Nucleus accumbens (tissue), 56 donors: ENCODE measurements around the gene KLHL20.
"Not testable (repeated sequence)": the region's sequence is repeated elsewhere in the genome, so short reads cannot be mapped to it uniquely, and the experiment has no call there.

ENCODE experiments used
- DNase-seq, 56 donors: peaks; one replicate each; lab custom pipeline; 2025; lab: John Stamatoyannopoulos, UW

The KLHL20 gene

GRCh38 chr1:173749137-173749536, 34.4 kb downstream of the KLHL20 start:
- no peak for DNase-seq

- no peak for DNase-seq
Observed at GRCh38 chr1:173753830-173754229, 39.0 kb downstream of the KLHL20 start.

GRCh38 chr1:173757666-173758065, 42.9 kb downstream of the KLHL20 start:
- DNase-seq: no peak

- no peak for DNase-seq
Observed at GRCh38 chr1:173758110-173758509, 43.3 kb downstream of the KLHL20 start.

GRCh38 chr1:173758980-173759379, 44.2 kb downstream of the KLHL20 start:
- DNase-seq: no peak

GRCh38 chr1:173764331-173764730, 49.5 kb downstream of the KLHL20 start:
- not testable (repeated sequence) for DNase-seq

- no peak for DNase-seq
Observed at GRCh38 chr1:173768206-173768605, 53.4 kb downstream of the KLHL20 start.

GRCh38 chr1:173768827-173769226, 54.0 kb downstream of the KLHL20 start:
- no peak for DNase-seq

- not testable (repeated sequence) for DNase-seq
Observed at GRCh38 chr1:173770330-173770729, 55.5 kb downstream of the KLHL20 start.

GRCh38 chr1:173771560-173771959, 56.8 kb downstream of the KLHL20 start:
- DNase-seq: no peak

- DNase-seq: no peak
Observed at GRCh38 chr1:173775578-173776226, 60.9 kb downstream of the KLHL20 start.

GRCh38 chr1:173779936-173780335, 65.2 kb downstream of the KLHL20 start:
- DNase-seq: no peak

GRCh38 chr1:173784997-173785396, 70.2 kb downstream of the KLHL20 start:
- DNase-seq: no peak

- DNase-seq: no peak
Observed at GRCh38 chr1:173789841-173790240, 75.1 kb downstream of the KLHL20 start.

- no peak for DNase-seq
Observed at GRCh38 chr1:173798078-173798477, 83.3 kb downstream of the KLHL20 start.

GRCh38 chr1:173799995-173800394, 85.2 kb downstream of the KLHL20 start:
- not testable (repeated sequence) for DNase-seq

- no peak for DNase-seq
Observed at GRCh38 chr1:173802961-173803360, 88.2 kb downstream of the KLHL20 start.

- DNase-seq: not testable (repeated sequence)
Observed at GRCh38 chr1:173813654-173814053, 98.9 kb downstream of the KLHL20 start.

- DNase-seq: no peak
Observed at GRCh38 chr1:173818459-173818858, 103.7 kb downstream of the KLHL20 start.

- DNase-seq: no peak
Observed at GRCh38 chr1:173821680-173822079, 106.9 kb downstream of the KLHL20 start.

- no peak for DNase-seq
Observed at GRCh38 chr1:173823781-173824314, 109.1 kb downstream of the KLHL20 start.

GRCh38 chr1:173824315-173825081, 109.7 kb downstream of the KLHL20 start, which contains the start of the genes CENPL and DARS2:
Gene CENPL (minus strand): TSS chr1:173824883. CDS start chr1:173811299, 13,584 bp downstream.
Gene DARS2 (plus strand): TSS chr1:173824673. CDS start chr1:173825230, 557 bp downstream.
- peak; percentile 78 to 100 (median 94) for DNase-seq
